Liver (tissue), 9 donors: ENCODE data around the gene PNKD. TPM values are rescaled to one million over a fixed set of nuclear protein-coding genes. Genes with fewer than 3 reads are reported as not detected.
A peak's percentile ranks its signal among the peaks of the same experiment; 100 is the strongest.

ENCODE experiments used
- DNase-seq: peaks from one replicate; pipeline ENCODE4 v3.0.0-alpha.2; 2017; ENCODE audit warnings: low spot score
- H3K27ac ChIP-seq, 2 donors: one replicate each; pipeline ENCODE4 v1.7.0; 2013; ENCODE audit warnings: inconsistent platforms in 2 of 2, low read length in 2 of 2, control low read depth in 1 of 2, low read depth in 1 of 2, mild to moderate bottlenecking in 1 of 2
- H3K27me3 ChIP-seq, 4 donors: one replicate each; pipeline versions ENCODE4 v1.6.1 to v1.7.0; 2013; ENCODE audit warnings: low read length in 3 of 4, inconsistent platforms in 1 of 4, mild to moderate bottlenecking in 1 of 4, moderate library complexity in 1 of 4; ENCODE audit not compliant: control insufficient read depth in 4 of 4, insufficient read depth in 4 of 4
- H3K36me3 ChIP-seq, 4 donors: one replicate each; pipeline versions ENCODE4 v1.6.1 to v1.7.0; 2013; ENCODE audit warnings: low read length in 3 of 4, mild to moderate bottlenecking in 3 of 4, low read depth in 1 of 4, moderate library complexity in 1 of 4; ENCODE audit not compliant: control insufficient read depth in 4 of 4, insufficient read depth in 3 of 4
- H3K4me1 ChIP-seq, 4 donors: one replicate each; pipeline versions ENCODE4 v1.6.1 to v1.7.0; 2013; ENCODE audit warnings: low read length in 3 of 4, mild to moderate bottlenecking in 3 of 4, moderate library complexity in 1 of 4; ENCODE audit not compliant: control insufficient read depth in 4 of 4, insufficient read depth in 4 of 4
- H3K4me3 ChIP-seq, 3 donors: one replicate each; pipeline versions ENCODE4 v1.6.1 to v1.7.0; 2013; ENCODE audit warnings: low read length in 3 of 3, control low read depth in 1 of 3, low read depth in 1 of 3, mild to moderate bottlenecking in 1 of 3
- H3K9ac ChIP-seq, 2 donors: one replicate each; pipeline ENCODE4 v1.7.0; 2013; ENCODE audit warnings: low read length in 2 of 2, mild to moderate bottlenecking in 2 of 2, moderate library complexity in 2 of 2, control low read depth in 1 of 2, low read depth in 1 of 2
- H3K9me3 ChIP-seq, 4 donors: one replicate each; pipeline versions ENCODE4 v1.6.1 to v1.7.0; 2013; ENCODE audit warnings: low read length in 3 of 4; ENCODE audit not compliant: control insufficient read depth in 4 of 4
- CTCF ChIP-seq: fragments of 150-350 bp; IDR thresholded peaks from 2 replicates; pipeline ENCODE4 v1.5.1; 2017; ENCODE audit warnings: improper control_type of control experiment, low read depth, low read length; ENCODE audit not compliant: missing input control
- FOXA1 ChIP-seq: IDR thresholded peaks from 2 replicates; pipeline ENCODE4 v1.6.1; 2016; ENCODE audit warnings: antibody characterized with exemption
- FOXA2 ChIP-seq: IDR thresholded peaks from 2 replicates; pipeline ENCODE4 v1.6.1; 2016; ENCODE audit warnings: antibody characterized with exemption
- GABPA ChIP-seq, 2 donors: IDR thresholded peaks in 1 of 2; conservative IDR thresholded peaks in 1 of 2; 2 replicates each; pipeline ENCODE4 v1.6.1; 2016; ENCODE audit warnings: antibody characterized with exemption in 2 of 2, mild to moderate bottlenecking in 1 of 2, moderate library complexity in 1 of 2
- HNF4A ChIP-seq, 2 donors: conservative IDR thresholded peaks; 2 replicates each; pipeline ENCODE4 v1.6.1; 2016; ENCODE audit warnings: antibody characterized with exemption in 2 of 2, mild to moderate bottlenecking in 2 of 2
- HNF4G ChIP-seq: IDR thresholded peaks from 2 replicates; pipeline ENCODE4 v1.6.1; 2016; ENCODE audit warnings: antibody characterized with exemption
- JUND ChIP-seq, 2 donors: IDR thresholded peaks; 2 replicates each; pipeline ENCODE4 v1.6.1; 2016; ENCODE audit warnings: antibody characterized with exemption in 2 of 2
- MAX ChIP-seq: IDR thresholded peaks from 2 replicates; pipeline ENCODE4 v1.6.1; 2016; ENCODE audit warnings: antibody characterized with exemption
- NR2F2 ChIP-seq: IDR thresholded peaks from 2 replicates; pipeline ENCODE4 v1.6.1; 2016; ENCODE audit warnings: antibody characterized with exemption
- RXRA ChIP-seq, 2 donors: IDR thresholded peaks; 2 replicates each; pipeline ENCODE4 v1.6.1; 2017 to 2018; ENCODE audit warnings: antibody characterized with exemption in 2 of 2, mild to moderate bottlenecking in 1 of 2
- SP1 ChIP-seq: IDR thresholded peaks from 2 replicates; pipeline ENCODE4 v1.6.1; 2018; ENCODE audit warnings: antibody characterized with exemption, mild to moderate bottlenecking
- YY1 ChIP-seq: IDR thresholded peaks from 2 replicates; pipeline ENCODE4 v1.6.1; 2016; ENCODE audit warnings: antibody characterized with exemption, mild to moderate bottlenecking
- ZBTB33 ChIP-seq: IDR thresholded peaks from 2 replicates; pipeline ENCODE4 v1.6.1; 2016; ENCODE audit warnings: antibody characterized with exemption
- WGBS: extraction: QIAGEN DNeasy Blood & Tissue Kit; methylation state at CpG from one replicate; pipeline ENCODE4 v1.1.7; 2013; 5-methylcytosine and 5-hydroxymethylcytosine counted together
- polyA plus RNA-seq, 2 donors: library from polyadenylated mRNA; stranded (reverse) in 1 of 2; unstranded in 1 of 2; fragments of 200-250 nt in 1 of 2; fragments of >200 nt in 1 of 2; fragmentation: Nextera tagmentation in 1 of 2; extraction: Ambion mirVana in 1 of 2; gene quantifications; one replicate each; pipeline versions ENCODE4 v1.2.1 to v1.2.3, GENCODE V29; 2013 to 2015
- total RNA-seq, 2 donors: library from RNA; depleted of rRNA; stranded (reverse); fragments of >200 nt; gene quantifications; one replicate each; pipeline ENCODE4 v1.2.3, GENCODE V29; 2014
- donor health status: healthy.
- donor health status: healthy.
- donor health status: healthy.
- donor health status: healthy.
- donor health status: healthy.

The PNKD gene
- total and polyA plus RNA-seq, 4 donors, result 28.5 to 161 (median 94.9) TPM

- DNase-seq, result peak; percentile 60
- H3K4me3 ChIP-seq, result peak overlapping the region in 2 of 3 donors; percentile 39 to 51
- no peaks in the 10 kb centered on the region for H3K36me3 ChIP-seq
- peak overlapping the region in 1 of 2 donors; percentile 26 for H3K9ac ChIP-seq
- H3K4me1 ChIP-seq, result peaks cover 0 to 10% (median 4%) of the 10 kb centered on the region in 4 donors
- H3K9me3 ChIP-seq, result no peaks in the 10 kb centered on the region
- TF ChIP-seq RXRA (IDR thresholded peaks at IDR 0.05) (no peak), SP1 (no peak), HNF4A (conservative IDR thresholded peaks at IDR 0.05) (peak in 1 of 2 donors; percentile 14), HNF4G (no peak), FOXA2 (no peak), MAX (no peak), CTCF (no peak), FOXA1 (no peak), YY1 (no peak), NR2F2 (peak; percentile 33), GABPA (IDR thresholded peaks at IDR 0.05 in 1 of 2, conservative IDR thresholded peaks at IDR 0.05 in 1 of 2) (no peak), JUND (IDR thresholded peaks at IDR 0.05) (no peak)
- H3K27ac ChIP-seq, result peak overlapping the region; percentile 23 to 43
- H3K27me3 ChIP-seq, result no peaks in the 10 kb centered on the region
- 20% methylated on average over 38 of the region's 38 CpGs for WGBS
These were observed 117.3 kb downstream of the PNKD start for GRCh38 chr2:218387369-218388194.

GRCh38 chr2:218389333-218390150 lies 119.2 kb downstream of the PNKD start:
- H3K9ac ChIP-seq, result no peak overlapping the region
- DNase-seq, result no peak
- TF ChIP-seq ZBTB33 (no peak), CTCF (no peak), FOXA2 (no peak), NR2F2 (no peak)
- H3K4me3 ChIP-seq, result no peak overlapping the region
- no peak overlapping the region for H3K27ac ChIP-seq
- WGBS, result 93% methylated on average over 17 of the region's 17 CpGs
- no peaks in the 10 kb centered on the region for H3K27me3 ChIP-seq
- no peaks in the 10 kb centered on the region for H3K36me3 ChIP-seq
- H3K4me1 ChIP-seq, result peaks cover 0 to 10% (median 4%) of the 10 kb centered on the region in 4 donors
- H3K9me3 ChIP-seq, result no peaks in the 10 kb centered on the region
